IMR-90 (cell line): Measurements from ENCODE around the gene TTC21B. TPM values are rescaled to one million over a fixed set of nuclear protein-coding genes. Genes with fewer than 3 reads are reported as not detected.

Source experiments
- ATAC-seq: fragments of 200-7000 bp; cut with Tn5 transposase; 2 replicates; pipeline ENCODE4 v1.9.1; 2020; ENCODE audit warnings: low read depth, mild to moderate bottlenecking, moderate library complexity
- BruUV-seq: library from RNA; stranded (reverse); fragments of 400-500 nt; replicated peaks from 2 replicates; lab custom pipeline; 2021; lab: Mats Ljungman, UMichigan
- CTCF ChIA-PET: fragments of 300-600 bp; formaldehyde crosslinking; extraction: SDS; loops from one replicate; lab custom pipeline; 2021; ENCODE audit warnings: antibody characterized with exemption; lab: Yijun Ruan, JAX
- POLR2A ChIA-PET: fragments of 300-600 bp; sonication (Branson Sonifier 250); formaldehyde crosslinking; loops from one replicate; lab custom pipeline; 2022; ENCODE audit warnings: antibody characterized with exemption; ENCODE audit not compliant: unreplicated experiment; lab: Charles Lee
- DNase-seq: peaks from one replicate; pipeline ENCODE4 v3.0.0; 2013
- H2AFZ ChIP-seq: replicated peaks from 2 replicates; pipeline ENCODE3; 2013; ENCODE audit warnings: low read length, mild to moderate bottlenecking; ENCODE audit not compliant: poor library complexity
- H2AK5ac ChIP-seq: 2 replicates; pipeline ENCODE4 v1.6.1; 2013; ENCODE audit warnings: low read depth, low read length, inconsistent platforms
- H2AK9ac ChIP-seq: replicated peaks from 2 replicates; pipeline ENCODE3; 2013; ENCODE audit warnings: mild to moderate bottlenecking, low read depth, low read length, moderate library complexity; ENCODE audit not compliant: poor library complexity
- H2BK120ac ChIP-seq: 2 replicates; pipeline ENCODE4 v1.6.1; 2013; ENCODE audit warnings: low read depth, low read length, inconsistent platforms
- H2BK15ac ChIP-seq: 3 replicates; pipeline ENCODE4 v1.6.1; 2013; ENCODE audit warnings: low read depth, low read length, inconsistent platforms
- H2BK20ac ChIP-seq: 2 replicates; pipeline ENCODE4 v1.6.1; 2013; ENCODE audit warnings: low read depth, mild to moderate bottlenecking, inconsistent platforms, low read length, moderate library complexity
- H2BK5ac ChIP-seq: 2 replicates; pipeline ENCODE4 v1.6.1; 2013; ENCODE audit warnings: mild to moderate bottlenecking, low read depth, low read length, inconsistent platforms; ENCODE audit not compliant: poor library complexity, severe bottlenecking
- H3K14ac ChIP-seq: replicated peaks from 2 replicates; pipeline ENCODE4 v1.6.1; 2013; ENCODE audit warnings: low read depth, low read length, inconsistent platforms
- H3K18ac ChIP-seq: 2 replicates; pipeline ENCODE4 v1.6.1; 2013; ENCODE audit warnings: low read depth, low read length, control low read depth
- H3K23ac ChIP-seq: 2 replicates; pipeline ENCODE4 v1.6.1; 2013; ENCODE audit warnings: low read depth, low read length, inconsistent platforms
- H3K27ac ChIP-seq: 2 replicates; pipeline ENCODE4 v1.5.1; 2013; ENCODE audit warnings: mild to moderate bottlenecking, control low read depth, low read length; ENCODE audit not compliant: insufficient read depth
- H3K27me3 ChIP-seq: 2 replicates; pipeline ENCODE4 v1.6.1; 2013; ENCODE audit warnings: low read length; ENCODE audit not compliant: control insufficient read depth, insufficient read depth
- H3K36me3 ChIP-seq: 2 replicates; pipeline ENCODE4 v1.6.1; 2013; ENCODE audit warnings: low read length, mixed read lengths; ENCODE audit not compliant: control insufficient read depth, insufficient read depth
- H3K4ac ChIP-seq: 2 replicates; pipeline ENCODE4 v1.6.1; 2013; ENCODE audit warnings: low read depth, low read length, inconsistent platforms
- H3K4me1 ChIP-seq: 2 replicates; pipeline ENCODE4 v1.6.1; 2013; ENCODE audit warnings: low read length, mixed read lengths; ENCODE audit not compliant: control insufficient read depth, insufficient read depth
- H3K4me2 ChIP-seq: 2 replicates; pipeline ENCODE4 v1.6.1; 2013; ENCODE audit warnings: low read depth, mild to moderate bottlenecking, control low read depth, low read length, moderate library complexity
- H3K4me3 ChIP-seq: 2 replicates; pipeline ENCODE4 v1.5.1; 2013; ENCODE audit warnings: low read depth, mild to moderate bottlenecking, control low read depth, low read length, moderate library complexity; ENCODE audit not compliant: insufficient read depth
- H3K56ac ChIP-seq: 2 replicates; pipeline ENCODE4 v1.6.1; 2013; ENCODE audit warnings: low read length, inconsistent platforms; ENCODE audit not compliant: insufficient read depth; ENCODE audit errors: extremely low read depth
- H3K79me1 ChIP-seq, 2 experiments: 2 replicates each; pipeline ENCODE4 v1.6.1; 2013; ENCODE audit warnings: low read length in 2 of 2, inconsistent platforms in 1 of 2, low read depth in 1 of 2
- H3K9ac ChIP-seq: 2 replicates; pipeline ENCODE4 v1.6.1; 2013; ENCODE audit warnings: low read depth, low read length, control low read depth
- H3K9me1 ChIP-seq: 2 replicates; pipeline ENCODE4 v1.6.1; 2013; ENCODE audit warnings: low read length, inconsistent platforms; ENCODE audit not compliant: insufficient read depth
- H3K9me3 ChIP-seq: 2 replicates; pipeline ENCODE4 v1.6.1; 2013; ENCODE audit warnings: low read length; ENCODE audit not compliant: control insufficient read depth, insufficient read depth
- H4K20me1 ChIP-seq: 2 replicates; pipeline ENCODE4 v1.6.1; 2013; ENCODE audit warnings: low read length, inconsistent platforms; ENCODE audit not compliant: insufficient read depth
- H4K5ac ChIP-seq: 2 replicates; pipeline ENCODE4 v1.6.1; 2013; ENCODE audit warnings: mild to moderate bottlenecking, low read depth, low read length, control low read depth
- H4K8ac ChIP-seq, 2 experiments: 2 replicates each; pipeline ENCODE4 v1.6.1; 2013; ENCODE audit warnings: low read depth in 2 of 2, low read length in 2 of 2, control low read depth in 1 of 2, inconsistent platforms in 1 of 2
- H4K91ac ChIP-seq: 2 replicates; pipeline ENCODE4 v1.6.1; 2013; ENCODE audit warnings: low read depth, low read length, inconsistent platforms; ENCODE audit not compliant: insufficient read depth
- BHLHE40 ChIP-seq: fragments of 150-350 bp; IDR thresholded peaks from 2 replicates; pipeline ENCODE4 v1.6.1; 2016; ENCODE audit warnings: mild to moderate bottlenecking, low read depth, low read length
- CEBPB ChIP-seq: IDR thresholded peaks from 2 replicates; pipeline ENCODE4 v1.6.1; 2012; ENCODE audit warnings: low read depth, low read length, improper control_type of control experiment
- CHD1 ChIP-seq: IDR thresholded peaks from 2 replicates; pipeline ENCODE4 v1.6.1; 2012; ENCODE audit warnings: low read depth, low read length, improper control_type of control experiment
- ELK1 ChIP-seq: fragments of 150-350 bp; IDR thresholded peaks from 2 replicates; pipeline ENCODE4 v1.6.1; 2016; ENCODE audit warnings: low read depth, mild to moderate bottlenecking, low read length, moderate library complexity, borderline replicate concordance
- FOS ChIP-seq: fragments of 150-350 bp; IDR thresholded peaks from 2 replicates; pipeline ENCODE4 v1.6.1; 2016; ENCODE audit warnings: low read depth, low read length
- MAFK ChIP-seq: IDR thresholded peaks from 2 replicates; pipeline ENCODE4 v1.6.1; 2012; ENCODE audit warnings: low read depth, low read length, improper control_type of control experiment
- MAZ ChIP-seq: IDR thresholded peaks from 2 replicates; pipeline ENCODE4 v1.6.1; 2012; ENCODE audit warnings: low read depth, mild to moderate bottlenecking, low read length, improper control_type of control experiment, moderate library complexity, borderline replicate concordance
- MXI1 ChIP-seq: IDR thresholded peaks from 2 replicates; pipeline ENCODE4 v1.6.1; 2012; ENCODE audit warnings: low read depth, mild to moderate bottlenecking, low read length, moderate library complexity, borderline replicate concordance
- NFE2L2 ChIP-seq: fragments of 150-350 bp; IDR thresholded peaks from 2 replicates; pipeline ENCODE4 v1.6.1; 2016; ENCODE audit warnings: low read depth, mild to moderate bottlenecking, low read length
- RAD21 ChIP-seq: IDR thresholded peaks from 2 replicates; pipeline ENCODE4 v1.6.1; 2012; ENCODE audit warnings: low read length, improper control_type of control experiment
- RCOR1 ChIP-seq: IDR thresholded peaks from 2 replicates; pipeline ENCODE4 v1.6.1; 2012; ENCODE audit warnings: mild to moderate bottlenecking, low read length, improper control_type of control experiment; ENCODE audit not compliant: insufficient replicate concordance
- RFX5 ChIP-seq: IDR thresholded peaks from 2 replicates; pipeline ENCODE4 v1.8.0; 2012; ENCODE audit warnings: low read depth, mild to moderate bottlenecking, low read length, moderate library complexity
- SMC3 ChIP-seq: fragments of 150-350 bp; IDR thresholded peaks from 2 replicates; pipeline ENCODE4 v1.6.1; 2016; ENCODE audit warnings: low read depth, mild to moderate bottlenecking, antibody characterized with exemption, low read length, moderate library complexity
- USF2 ChIP-seq: fragments of 150-350 bp; IDR thresholded peaks from 2 replicates; pipeline ENCODE4 v1.6.1; 2017; ENCODE audit warnings: mild to moderate bottlenecking, antibody characterized with exemption, low read length, low read depth
- WGBS, 2 experiments: methylation state at CpG; one replicate each; pipeline versions ENCODE4 v1.1.5 to v1.1.7; 2013; ENCODE audit warnings: missing lambda C conversion rate in 2 of 2; ENCODE audit not compliant: insufficient read length in 1 of 2; ENCODE audit errors: extremely low coverage in 2 of 2; 5-methylcytosine and 5-hydroxymethylcytosine counted together
- dilution Hi-C: fragments of 300-500 bp; cut with HindIII; formaldehyde crosslinking; loops from one replicate; pipeline ENCODE4 v1.14.3; 2018; ENCODE audit warnings: low sequenced_read_pairs; ENCODE audit not compliant: unreplicated experiment
- in situ Hi-C: fragments of 300-500 bp; cut with MboI; formaldehyde crosslinking; loops from 3 replicates; pipeline ENCODE4 v1.14.3; 2019; ENCODE audit warnings: low sequenced_read_pairs, inconsistent platforms, mixed read lengths
- intact Hi-C: fragments of 100-400 bp; cut with micrococcal nuclease; formaldehyde crosslinking; loops from 2 replicates; pipeline ENCODE4 v1.10.0; 2022
- polyA plus RNA-seq, 3 experiments: library from polyadenylated mRNA; depleted of rRNA; stranded (reverse); fragments of >200 nt; gene quantifications; 2 replicates each; pipeline ENCODE4 v1.2.3, GENCODE V29; 2012; ENCODE audit warnings: low replicate concordance in 1 of 3
- total RNA-seq: library from RNA; depleted of rRNA; stranded (reverse); fragments of >200 nt; gene quantifications from 2 replicates; pipeline ENCODE4 v1.2.3, GENCODE V29; 2012

The TTC21B gene
- total and polyA plus RNA-seq, 2 of the 4 experiments (the other 2 are of a cell fraction), result 8.0 to 17.2 TPM

GRCh38 chr2:165967746-165968145 is 14.2 kb upstream of the TTC21B start:
- BruUV-seq, result no TSS peak
- H2AK9ac ChIP-seq, result no peak overlapping the region
- H2BK15ac ChIP-seq, result no peak overlapping the region
- intact Hi-C loops (no loop called here), dilution Hi-C loops (no loop called here), in situ Hi-C loops (loop anchor here (5.0 to 25.0 kb wide), 2 partner anchors 155 to 445 kb away; no protein-coding TSS in a partner anchor)
- no peak overlapping the region for H3K14ac ChIP-seq
- H3K36me3 ChIP-seq, result no peaks in the 10 kb centered on the region
- H3K56ac ChIP-seq, result no peak overlapping the region
- no peaks in the 10 kb centered on the region for H4K20me1 ChIP-seq
- 80% methylated on average over 1 of the region's 3 CpGs; no CpG with 5 or more reads in 1 of the 2 experiments for WGBS, 2 experiments
- H3K79me1 ChIP-seq, result no peaks in the 10 kb centered on the region
- no peak overlapping the region for H4K5ac ChIP-seq
- ChIA-PET CTCF (no interaction called here), POLR2A (no interaction called here)
- H3K4ac ChIP-seq, result no peak overlapping the region
- H3K9ac ChIP-seq, result no peak overlapping the region
- H4K91ac ChIP-seq, result no peak overlapping the region
- no peak overlapping the region for H2BK5ac ChIP-seq
- TF ChIP-seq ELK1 (no peak), RFX5 (no peak), CEBPB (no peak), MAZ (no peak), MAFK (no peak), FOS (no peak), SMC3 (no peak), BHLHE40 (no peak), RAD21 (no peak), NFE2L2 (no peak), RCOR1 (no peak), USF2 (no peak), MXI1 (no peak), CHD1 (no peak)
- H3K23ac ChIP-seq, result no peak overlapping the region
- H3K9me3 ChIP-seq, result no peaks in the 10 kb centered on the region
- no peaks in the 10 kb centered on the region for H3K9me1 ChIP-seq
- H3K27ac ChIP-seq, result no peak overlapping the region
- no peak overlapping the region for H3K4me3 ChIP-seq
- H2AFZ ChIP-seq, result no peak overlapping the region
- no peak overlapping the region for H3K4me2 ChIP-seq
- no peaks in the 10 kb centered on the region for H3K4me1 ChIP-seq
- no peak overlapping the region for H2BK120ac ChIP-seq
- no peak overlapping the region for H3K18ac ChIP-seq
- H2BK20ac ChIP-seq, result no peak overlapping the region
- no peak overlapping the region for H4K8ac ChIP-seq
- no peaks in the 10 kb centered on the region for H3K27me3 ChIP-seq
- no peak for ATAC-seq
- DNase-seq, result no peak
- no peak overlapping the region for H2AK5ac ChIP-seq
